LNCaP clone FGC (cell line): ENCODE data around the gene CNTN5.
A peak's percentile ranks its signal among the peaks of the same experiment; 100 is the strongest.

ENCODE experiments used
- DNase-seq: peaks from one replicate; pipeline ENCODE4 v3.0.0-alpha.2; 2011; ENCODE audit warnings: low read depth
- H3K4me3 ChIP-seq: 2 replicates; pipeline ENCODE4 v1.5.1; 2011; ENCODE audit warnings: mild to moderate bottlenecking, low read depth, low read length, control low read depth
- TF ChIP-seq, protein P1 (sequence below): IDR thresholded peaks from 2 replicates; pipeline ENCODE4 v1.5.1; 2012; ENCODE audit warnings: mild to moderate bottlenecking; ENCODE audit not compliant: control insufficient read depth, insufficient read depth; ENCODE audit errors: extremely low read depth

The CNTN5 gene

DNA sequence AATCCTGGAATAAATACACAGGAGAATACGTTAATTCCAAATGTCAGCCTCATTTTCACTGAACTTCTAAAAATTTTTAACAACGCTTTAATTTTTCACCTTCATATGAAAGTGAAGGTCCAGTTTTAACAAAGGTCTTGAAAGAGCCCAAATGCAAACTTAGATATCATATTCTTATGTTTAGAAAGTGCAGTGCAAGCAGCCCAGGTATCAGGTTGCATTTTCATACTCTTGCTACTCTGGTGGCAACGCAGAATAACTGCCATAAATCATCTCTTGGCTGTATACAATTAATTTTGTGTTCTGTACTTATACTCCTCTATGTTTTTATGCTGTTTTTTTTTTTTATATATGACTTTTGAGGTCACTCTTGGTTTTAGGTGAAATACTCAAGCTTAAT, 1169.6 kb downstream of the CNTN5 start:
- TF ChIP-seq, protein P1, sequence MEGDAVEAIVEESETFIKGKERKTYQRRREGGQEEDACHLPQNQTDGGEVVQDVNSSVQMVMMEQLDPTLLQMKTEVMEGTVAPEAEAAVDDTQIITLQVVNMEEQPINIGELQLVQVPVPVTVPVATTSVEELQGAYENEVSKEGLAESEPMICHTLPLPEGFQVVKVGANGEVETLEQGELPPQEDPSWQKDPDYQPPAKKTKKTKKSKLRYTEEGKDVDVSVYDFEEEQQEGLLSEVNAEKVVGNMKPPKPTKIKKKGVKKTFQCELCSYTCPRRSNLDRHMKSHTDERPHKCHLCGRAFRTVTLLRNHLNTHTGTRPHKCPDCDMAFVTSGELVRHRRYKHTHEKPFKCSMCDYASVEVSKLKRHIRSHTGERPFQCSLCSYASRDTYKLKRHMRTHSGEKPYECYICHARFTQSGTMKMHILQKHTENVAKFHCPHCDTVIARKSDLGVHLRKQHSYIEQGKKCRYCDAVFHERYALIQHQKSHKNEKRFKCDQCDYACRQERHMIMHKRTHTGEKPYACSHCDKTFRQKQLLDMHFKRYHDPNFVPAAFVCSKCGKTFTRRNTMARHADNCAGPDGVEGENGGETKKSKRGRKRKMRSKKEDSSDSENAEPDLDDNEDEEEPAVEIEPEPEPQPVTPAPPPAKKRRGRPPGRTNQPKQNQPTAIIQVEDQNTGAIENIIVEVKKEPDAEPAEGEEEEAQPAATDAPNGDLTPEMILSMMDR, result no peak
- no peak overlapping the region for H3K4me3 ChIP-seq
- DNase-seq, result no peak

DNA sequence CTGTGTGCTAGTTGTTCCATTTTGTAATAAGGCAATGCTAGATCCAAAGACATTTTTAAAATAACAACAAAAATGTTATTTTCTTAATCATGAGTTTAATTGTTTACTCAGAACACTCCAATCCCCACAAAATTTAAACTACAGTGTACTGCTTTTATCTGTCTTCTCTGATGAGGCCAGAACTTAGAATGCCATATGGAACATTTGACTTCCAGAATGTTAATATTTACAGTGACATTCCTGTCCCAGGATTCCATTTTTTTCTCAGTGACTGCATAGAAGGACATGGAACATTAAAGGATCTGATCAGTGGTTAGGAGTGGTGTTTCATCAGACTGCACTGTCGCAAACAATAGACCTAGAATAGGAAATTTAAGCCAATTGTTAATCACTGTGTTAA, 1171.4 kb downstream of the CNTN5 start:
- H3K4me3 ChIP-seq, result no peak overlapping the region
- DNase-seq, result no peak
- TF ChIP-seq, protein P1, result no peak

DNA sequence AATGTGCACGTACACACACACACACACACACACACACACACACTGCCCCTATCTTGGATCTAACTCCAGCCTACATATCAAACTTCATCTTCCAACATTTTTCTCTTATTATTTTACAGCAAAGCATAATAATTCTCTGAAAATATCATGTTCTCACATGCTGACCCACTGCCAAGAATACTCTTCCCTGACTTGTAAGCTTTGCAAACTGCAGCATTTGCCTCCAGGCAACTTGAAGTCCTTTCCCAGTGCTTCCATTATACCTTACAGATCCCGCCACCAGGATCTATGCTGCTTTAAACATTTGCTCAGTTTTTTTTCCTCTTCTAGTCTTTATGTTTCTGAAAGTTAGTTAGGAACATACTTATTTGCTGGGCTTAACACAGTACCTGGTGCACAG, 1183.0 kb downstream of the CNTN5 start:
- peak; percentile 2 for DNase-seq
- no peak overlapping the region for H3K4me3 ChIP-seq

DNA sequence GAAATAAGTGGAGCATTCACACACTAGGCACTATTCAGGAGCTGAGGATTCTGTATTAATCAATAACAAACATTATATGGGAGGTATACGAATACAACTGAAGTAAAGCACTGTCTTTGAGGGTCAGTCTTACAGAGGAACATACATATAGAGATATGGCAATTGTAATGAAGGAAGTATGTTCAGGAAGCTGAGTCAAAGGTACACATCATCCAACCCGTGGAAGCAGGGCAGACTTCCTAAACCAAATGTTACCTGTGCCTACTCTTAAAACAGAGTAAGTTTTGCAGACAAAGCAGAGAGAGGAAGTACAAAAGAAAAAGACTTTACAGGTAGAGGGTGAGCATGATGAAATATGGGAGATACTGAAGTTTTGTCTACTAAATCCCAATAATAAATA, 1185.2 kb downstream of the CNTN5 start:
- TF ChIP-seq, protein P1, result no peak
- no peak for DNase-seq
- no peak overlapping the region for H3K4me3 ChIP-seq

More for the DNA sequence above, 1183.0 kb downstream of the CNTN5 start:
- TF ChIP-seq, protein P1, result no peak

DNA sequence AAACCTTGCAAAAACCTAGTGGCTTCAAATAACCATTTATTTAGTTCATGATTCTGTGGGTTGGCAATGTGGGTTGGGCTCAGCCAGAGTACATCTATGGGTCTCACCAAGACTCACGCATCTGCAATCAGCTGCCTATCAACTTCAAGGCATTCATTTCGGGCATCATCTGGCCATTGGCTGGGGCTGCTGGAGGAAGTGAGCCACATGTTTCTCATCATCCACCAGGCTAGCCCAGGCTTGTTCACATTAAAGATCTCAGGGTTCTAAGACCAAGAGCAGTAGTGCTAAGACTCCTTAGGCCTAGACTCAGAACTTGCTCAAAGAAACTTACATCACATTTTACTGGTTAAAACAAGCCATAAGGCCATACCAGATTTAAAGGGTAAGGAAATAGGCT, 1187.5 kb downstream of the CNTN5 start:
- H3K4me3 ChIP-seq, result no peak overlapping the region
- DNase-seq, result no peak
- TF ChIP-seq, protein P1, result no peak

DNA sequence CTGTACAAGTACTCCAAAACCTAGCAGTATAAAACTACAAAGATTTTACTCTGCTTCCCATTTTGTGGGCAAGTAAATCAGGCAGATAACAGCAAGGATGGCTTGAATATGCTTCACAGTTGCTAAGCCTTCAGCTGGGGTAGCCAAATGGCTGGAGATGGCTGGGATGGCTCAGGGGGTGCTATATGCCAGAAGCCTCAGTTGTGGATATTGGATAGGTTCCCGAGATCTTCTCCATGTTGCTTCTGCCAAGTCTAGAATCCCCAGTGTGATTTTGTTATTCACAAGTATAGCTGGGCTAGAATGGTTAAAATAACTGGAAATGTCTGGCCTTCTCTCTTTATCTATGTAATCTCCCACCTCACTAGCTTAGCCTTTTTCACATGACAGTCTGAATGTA, 1194.0 kb downstream of the CNTN5 start:
- TF ChIP-seq, protein P1, result no peak
- no peak for DNase-seq
- H3K4me3 ChIP-seq, result no peak overlapping the region

DNA sequence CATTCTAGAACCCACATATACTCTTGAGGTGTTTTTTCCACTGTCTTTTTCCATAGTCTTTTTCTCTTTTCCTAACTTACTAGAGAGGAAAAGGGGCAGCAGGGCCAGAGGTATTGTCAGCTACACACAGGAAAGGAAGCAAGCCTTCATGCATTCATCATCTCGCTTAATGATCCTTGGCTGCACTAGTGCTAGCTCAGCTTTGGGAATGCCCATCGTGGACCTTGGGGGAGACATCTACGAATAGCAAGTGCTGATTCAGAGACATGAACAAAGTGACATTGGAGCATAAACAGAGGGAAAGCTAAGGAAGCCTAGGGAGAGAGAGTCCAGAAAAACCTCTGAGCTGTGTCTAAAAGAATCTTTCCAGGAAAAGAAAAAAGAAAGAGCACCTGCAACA, 1200.1 kb downstream of the CNTN5 start:
- no peak overlapping the region for H3K4me3 ChIP-seq
- TF ChIP-seq, protein P1, result no peak
- no peak for DNase-seq
